HepG2 (cell line): Measurements from ENCODE around the gene THBS1. TPM values are rescaled to one million over a fixed set of nuclear protein-coding genes. Genes with fewer than 3 reads are reported as not detected.

Source experiments
- ATAC-seq: fragments of 200-7000 bp; cut with Tn5 transposase; 3 replicates; pipeline ENCODE4 v1.9.1; 2020; ENCODE audit warnings: mild to moderate bottlenecking, moderate library complexity
- BruUV-seq: library from RNA; stranded (reverse); fragments of 400-500 nt; replicated peaks from 2 replicates; lab custom pipeline; 2021; lab: Mats Ljungman, UMichigan
- CTCF ChIA-PET: fragments of 300-600 bp; formaldehyde crosslinking; extraction: SDS; loops from one replicate; lab custom pipeline; 2021; ENCODE audit warnings: low total read pairs, inconsistent platforms, low intra/inter-chr PET ratio; lab: Yijun Ruan, JAX
- POLR2A ChIA-PET: fragments of 350-600 bp; sonication (Branson Sonifier 250); formaldehyde crosslinking; loops from one replicate; lab custom pipeline; 2020; ENCODE audit warnings: antibody characterized with exemption, inconsistent platforms; lab: Yijun Ruan, JAX
- DNase-seq: peaks from one replicate; pipeline ENCODE4 v3.0.0-alpha.2; 2015; ENCODE audit warnings: low spot score
- FAIRE-seq: peaks from 3 replicates; lab custom pipeline; 2011; peaks lifted over from hg19 to GRCh38; lab: Jason Lieb, UNC
- H2AFZ ChIP-seq: one replicate; pipeline ENCODE4 v1.6.1; 2011; ENCODE audit warnings: low read length, inconsistent platforms
- H3K27ac ChIP-seq: fragments of 300-600 bp; 3 replicates; pipeline ENCODE4 v1.8.0; 2011; ENCODE audit warnings: mixed run types, mild to moderate bottlenecking, mixed read lengths, low read length, inconsistent platforms; ENCODE audit not compliant: insufficient read depth; ENCODE audit errors: extremely low read length
- H3K27me3 ChIP-seq, 2 experiments: fragments of 200-600 bp in 1 of 2; 2 replicates in 1 of 2; 3 replicates in 1 of 2; pipeline versions ENCODE4 v1.6.0 to v1.8.0; 2011; ENCODE audit warnings: low read length in 2 of 2, mild to moderate bottlenecking in 2 of 2, moderate library complexity in 2 of 2, inconsistent platforms in 1 of 2; ENCODE audit not compliant: insufficient read depth in 2 of 2, control insufficient read depth in 1 of 2
- H3K36me3 ChIP-seq, 2 experiments: fragments of 200-600 bp in 1 of 2; replicated peaks in 1 of 2; 2 replicates in 1 of 2; 3 replicates in 1 of 2; pipeline versions ENCODE4 v1.5.1 to v1.8.0; 2011; ENCODE audit warnings: low read length in 2 of 2, inconsistent platforms in 1 of 2; ENCODE audit not compliant: insufficient read depth in 2 of 2, control insufficient read depth in 1 of 2
- H3K4me1 ChIP-seq: 2 replicates; pipeline ENCODE4 v1.5.1; 2012; ENCODE audit warnings: low read length, inconsistent platforms; ENCODE audit not compliant: insufficient read depth
- H3K4me2 ChIP-seq: 2 replicates; pipeline ENCODE4 v1.6.0; 2011; ENCODE audit warnings: low read depth, low read length, inconsistent platforms
- H3K4me3 ChIP-seq, 3 experiments: fragments of 200-600 bp in 1 of 3; sonication (generic), shearing (Covaris generic) in 1 of 3; replicated peaks in 1 of 3; 2 replicates each; pipeline ENCODE4 v1.5.1; 2011 to 2016; ENCODE audit warnings: low read length in 3 of 3, inconsistent platforms in 2 of 3, low read depth in 2 of 3, mild to moderate bottlenecking in 2 of 3, control low read depth in 1 of 3, mixed read lengths in 1 of 3; ENCODE audit not compliant: insufficient read depth in 1 of 3
- H3K79me2 ChIP-seq: one replicate; pipeline ENCODE4 v1.6.1; 2011; ENCODE audit warnings: low read length, inconsistent platforms; ENCODE audit not compliant: insufficient read depth
- H3K9ac ChIP-seq: 2 replicates; pipeline ENCODE4 v1.6.0; 2011; ENCODE audit warnings: mild to moderate bottlenecking, low read depth, low read length, inconsistent platforms; ENCODE audit not compliant: insufficient read depth
- H3K9me3 ChIP-seq: 2 replicates; pipeline ENCODE4 v1.5.1; 2012; ENCODE audit warnings: mild to moderate bottlenecking, low read length
- H4K20me1 ChIP-seq: 2 replicates; pipeline ENCODE4 v1.6.0; 2011; ENCODE audit warnings: inconsistent platforms, mild to moderate bottlenecking, low read length, moderate library complexity; ENCODE audit not compliant: insufficient read depth
- ATF2 ChIP-seq: sonication (generic); formaldehyde crosslinking; IDR thresholded peaks from 2 replicates; pipeline ENCODE4 v1.4.0; 2020; ENCODE audit warnings: missing genetic modification reagents
- BRF2 ChIP-seq: sonication (generic); formaldehyde crosslinking; IDR thresholded peaks from 2 replicates; pipeline ENCODE4 v1.8.1; 2022; ENCODE audit warnings: mild to moderate bottlenecking, missing genetic modification reagents
- ELF3 ChIP-seq: IDR thresholded peaks from 2 replicates; pipeline ENCODE4 v1.6.1; 2016; ENCODE audit warnings: missing genetic modification reagents, missing compliant biosample characterization
- HNRNPLL ChIP-seq: fragments of 200-400 bp; formaldehyde crosslinking; IDR thresholded peaks from 2 replicates; pipeline ENCODE4 v1.6.1; 2017; ENCODE audit warnings: mild to moderate bottlenecking, low read depth, low read length; ENCODE audit not compliant: poor library complexity, severe bottlenecking
- MYNN ChIP-seq: sonication (generic); formaldehyde crosslinking; IDR thresholded peaks from 2 replicates; pipeline ENCODE4 v1.4.0; 2020; ENCODE audit warnings: mild to moderate bottlenecking, low read depth, missing genetic modification reagents
- NFE2L1 ChIP-seq: sonication (generic); formaldehyde crosslinking; IDR thresholded peaks from 2 replicates; pipeline ENCODE4 v1.4.0; 2020; ENCODE audit warnings: missing genetic modification reagents, mild to moderate bottlenecking, borderline replicate concordance
- PITX1 ChIP-seq: sonication (generic); formaldehyde crosslinking; IDR thresholded peaks from 2 replicates; pipeline ENCODE4 v1.5.1; 2020; ENCODE audit warnings: mild to moderate bottlenecking, missing genetic modification reagents
- TP53 ChIP-seq: sonication (generic); formaldehyde crosslinking; conservative IDR thresholded peaks from 2 replicates; pipeline ENCODE4 v1.4.0; 2020; ENCODE audit warnings: missing genetic modification reagents
- TRIM24 ChIP-seq: sonication (generic); formaldehyde crosslinking; IDR thresholded peaks from 2 replicates; pipeline ENCODE4 v1.8.0; 2022; ENCODE audit warnings: mild to moderate bottlenecking, missing genetic modification reagents
- ZNF234 ChIP-seq: sonication (generic); formaldehyde crosslinking; conservative IDR thresholded peaks from 2 replicates; pipeline ENCODE4 v1.5.1; 2020; ENCODE audit warnings: mild to moderate bottlenecking, missing genetic modification reagents
- ZNF564 ChIP-seq: sonication (generic); formaldehyde crosslinking; IDR thresholded peaks from 2 replicates; pipeline ENCODE4 v1.8.1; 2023; ENCODE audit warnings: mild to moderate bottlenecking, missing genetic modification reagents
- ZNF660 ChIP-seq: sonication (generic); formaldehyde crosslinking; IDR thresholded peaks from 2 replicates; pipeline ENCODE4 v1.5.1; 2020; ENCODE audit warnings: mild to moderate bottlenecking, low read depth, missing genetic modification reagents, borderline replicate concordance
- WGBS: methylation state at CpG from one replicate; pipeline ENCODE4 v1.1.6; 2017; ENCODE audit warnings: low lambda C conversion rate; 5-methylcytosine and 5-hydroxymethylcytosine counted together
- in situ Hi-C: cut with HindIII; loops from 2 replicates; pipeline ENCODE4 v1.10.0; 2017; ENCODE audit warnings: low pct_unique_long_range_greater_than_20kb; ENCODE audit not compliant: extremely low pct_ligation_motif_present
- intact Hi-C: fragments of 100-400 bp; cut with micrococcal nuclease; formaldehyde crosslinking; loops from one replicate; pipeline ENCODE4 v1.10.0; 2022; ENCODE audit not compliant: unreplicated experiment
- polyA plus RNA-seq, 8 experiments: library from polyadenylated mRNA; depleted of rRNA in 3 of 8; stranded (reverse) in 7 of 8; unstranded in 1 of 8; fragments of >200 nt; fragmentation: Illumina TruSeq in 4 of 8; extraction: Trizol in 4 of 8; gene quantifications; 2 replicates each; pipeline versions ENCODE4 v1.2.1 to v1.2.3, GENCODE V29; 2011 to 2016; ENCODE audit warnings: low read depth in 4 of 8, missing spikeins in 1 of 8, mixed read lengths in 1 of 8; ENCODE audit not compliant: insufficient read depth in 1 of 8
- total RNA-seq, 5 experiments: library from RNA; depleted of rRNA; stranded (reverse); fragments of >200 nt; fragmentation: Illumina TruSeq; extraction: Trizol; gene quantifications; 2 replicates each; pipeline ENCODE4 v1.2.3, GENCODE V29; 2016; ENCODE audit warnings: low read depth in 1 of 5

Gene THBS1
- total and polyA plus RNA-seq, 2 of the 13 experiments (the other 11 are each of a cell fraction or from before 2014, with no cell fraction given): 54.7 to 67.1 TPM

GRCh38 chr15:39622660-39623516 lies 42.0 kb downstream of the THBS1 start:
- WGBS: 7% methylated on average over 6 of the region's 6 CpGs

More at GRCh38 chr15:39622660-39623516, 42.0 kb downstream of the THBS1 start:
- FAIRE-seq (no peak), ATAC-seq (no peak), DNase-seq (no peak)
- POLR2A ChIA-PET: no interaction called here
- intact Hi-C loops (no loop called here), in situ Hi-C loops (no loop called here)
- Histone ChIP-seq H3K4me3 (no peak overlapping the region), H3K4me1 (peaks cover 36% of the 10 kb centered on the region), H3K36me3 (no peaks in the 10 kb centered on the region), H3K9me3 (no peaks in the 10 kb centered on the region), H3K4me2 (no peak overlapping the region), H2AFZ (no peak overlapping the region), H3K79me2 (no peaks in the 10 kb centered on the region), H3K27ac (no peak overlapping the region), H4K20me1 (no peaks in the 10 kb centered on the region), H3K27me3 (peaks cover 0 to 4% of the 10 kb centered on the region in 2 experiments; a peak in 1 of 5 replicates), H3K9ac (no peak overlapping the region)
- no peak for TF ChIP-seq NFE2L1 (CRISPR knock-in tag)
- TF ChIP-seq ZNF234 (CRISPR knock-in tag): no peak
- TF ChIP-seq TP53 (CRISPR knock-in tag): no peak
- TF ChIP-seq TRIM24 (CRISPR knock-in tag): no peak
- no peak for TF ChIP-seq MYNN (CRISPR knock-in tag)
- TF ChIP-seq PITX1 (CRISPR knock-in tag): no peak
- no peak for TF ChIP-seq ATF2
- TF ChIP-seq HNRNPLL: no peak
- no peak for TF ChIP-seq ZNF660 (CRISPR knock-in tag)
- no peak for TF ChIP-seq BRF2 (CRISPR knock-in tag)
- TF ChIP-seq ELF3 (CRISPR knock-in tag): no peak
- TF ChIP-seq ZNF564: no peak
- BruUV-seq: no TSS peak
- CTCF ChIA-PET: no interaction called here
